HG02610 (cell line): Measurements from ENCODE around the gene CYP1A1.
"Not testable (repeated sequence)": the region's sequence is repeated elsewhere in the genome, so short reads cannot be mapped to it uniquely, and the experiment has no call there.

Experiments
- ATAC-seq: cut with Tn5 transposase; IDR thresholded peaks from one replicate; pipeline ENCODE4 v1.9.1; 2021; ENCODE audit warnings: mild to moderate bottlenecking, moderate library complexity; ENCODE audit not compliant: unreplicated experiment

CYP1A1 gene

GRCh38 chr15:74738239-74738638 is 12.9 kb upstream of the CYP1A1 start:
- ATAC-seq = not testable (repeated sequence)

GRCh38 chr15:74735305-74735704 is 10.0 kb upstream of the CYP1A1 start:
- no peak for ATAC-seq

- ATAC-seq = no peak
These were observed 7.9 kb upstream of the CYP1A1 start for GRCh38 chr15:74733269-74733668.

- no peak for ATAC-seq
These were observed 7.5 kb upstream of the CYP1A1 start for GRCh38 chr15:74732846-74733245.

GRCh38 chr15:74730619-74731316 is 5.4 kb upstream of the CYP1A1 start:
- no peak for ATAC-seq

- ATAC-seq = not testable (repeated sequence)
These were observed 4.0 kb upstream of the CYP1A1 start for GRCh38 chr15:74729372-74729771.

GRCh38 chr15:74728699-74729098 is 3.4 kb upstream of the CYP1A1 start:
- not testable (repeated sequence) for ATAC-seq

- ATAC-seq = no peak
These were observed 2.4 kb upstream of the CYP1A1 start for GRCh38 chr15:74727727-74728126.

- ATAC-seq = no peak
These were observed 1.4 kb upstream of the CYP1A1 start for GRCh38 chr15:74726774-74727164.

- no peak for ATAC-seq
These were observed 781 bp upstream of the CYP1A1 start for GRCh38 chr15:74725845-74726773.

GRCh38 chr15:74724570-74725224 is 631 bp downstream of the CYP1A1 start:
- ATAC-seq = no peak

GRCh38 chr15:74723754-74724334 is 1.5 kb downstream of the CYP1A1 start:
- no peak for ATAC-seq

- ATAC-seq = no peak
These were observed 2.1 kb downstream of the CYP1A1 start for GRCh38 chr15:74723187-74723586.

- ATAC-seq = no peak
These were observed 2.7 kb downstream of the CYP1A1 start for GRCh38 chr15:74722591-74722990.

GRCh38 chr15:74716651-74717050 is 8.7 kb downstream of the CYP1A1 start:
- no peak for ATAC-seq

- no peak for ATAC-seq
These were observed 13.0 kb downstream of the CYP1A1 start for GRCh38 chr15:74712311-74712710.

- ATAC-seq = no peak
These were observed 14.8 kb downstream of the CYP1A1 start for GRCh38 chr15:74710319-74711094.

GRCh38 chr15:74709892-74710291 is 15.4 kb downstream of the CYP1A1 start:
- ATAC-seq = no peak

GRCh38 chr15:74709011-74709410 is 16.3 kb downstream of the CYP1A1 start:
- ATAC-seq = no peak

- no peak for ATAC-seq
These were observed 28.5 kb downstream of the CYP1A1 start for GRCh38 chr15:74696808-74697207.

GRCh38 chr15:74696398-74696729 is 29.0 kb downstream of the CYP1A1 start:
- no peak for ATAC-seq
